Kidney epithelial cell (primary cell): ENCODE results near the gene PGS1. TPM values are rescaled to one million over a fixed set of nuclear protein-coding genes. Genes with fewer than 3 reads are reported as not detected.

Experiments used
- DNase-seq: peaks from one replicate; pipeline ENCODE4 v3.0.0-alpha.2; 2010; ENCODE audit warnings: low read depth
- H3K27me3 ChIP-seq: 2 replicates; pipeline ENCODE4 v1.6.0; 2011; ENCODE audit warnings: low read length; ENCODE audit not compliant: control insufficient read depth, insufficient read depth
- H3K36me3 ChIP-seq: 2 replicates; pipeline ENCODE4 v1.5.1; 2011; ENCODE audit warnings: low read length; ENCODE audit not compliant: control insufficient read depth, insufficient read depth
- H3K4me3 ChIP-seq: 2 replicates; pipeline ENCODE4 v1.5.1; 2011; ENCODE audit warnings: low read depth, mild to moderate bottlenecking, control low read depth, low read length
- total RNA-seq: library from RNA; depleted of rRNA; stranded (reverse); fragments of >200 nt; gene quantifications from 2 replicates; pipeline ENCODE4 v1.2.3, GENCODE V29; 2015
- TF ChIP-seq, protein P1 (sequence below): IDR thresholded peaks from 2 replicates; pipeline ENCODE4 v1.5.1; 2011; ENCODE audit warnings: mild to moderate bottlenecking, moderate library complexity, low read length, control low read depth, inconsistent platforms; ENCODE audit not compliant: insufficient read depth, poor library complexity, severe bottlenecking

PGS1 gene
- total RNA-seq, 1 donor from 2014 or later: 34.5 TPM

DNA sequence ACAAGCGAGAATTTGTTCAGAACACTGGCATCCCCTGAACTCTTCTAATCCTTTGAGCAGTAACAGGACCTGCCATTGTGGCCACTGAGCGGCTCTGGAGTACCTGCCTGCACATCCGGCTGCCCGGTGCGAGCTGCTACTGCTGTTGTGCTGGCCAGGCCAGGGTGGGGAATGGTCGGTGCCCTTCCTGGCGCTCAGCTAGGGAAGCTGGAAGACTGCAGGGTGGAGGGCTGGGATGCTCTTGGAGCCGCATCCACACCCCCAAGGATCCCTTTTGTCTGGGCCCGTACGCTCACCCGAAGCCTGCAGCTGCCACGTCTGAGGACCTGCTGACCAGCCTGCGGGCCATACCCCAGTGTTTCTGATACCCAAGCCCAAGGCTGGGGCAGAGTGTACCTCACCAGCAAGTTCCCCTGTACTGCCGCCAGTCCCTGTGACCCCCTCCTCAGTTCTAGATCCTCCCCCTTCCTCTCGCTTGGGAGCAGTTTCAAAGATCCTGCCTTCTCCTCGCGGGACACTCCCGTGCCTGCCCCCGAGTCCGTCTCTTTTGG lies 49.7 kb downstream of the PGS1 start:
- TF ChIP-seq, protein P1, sequence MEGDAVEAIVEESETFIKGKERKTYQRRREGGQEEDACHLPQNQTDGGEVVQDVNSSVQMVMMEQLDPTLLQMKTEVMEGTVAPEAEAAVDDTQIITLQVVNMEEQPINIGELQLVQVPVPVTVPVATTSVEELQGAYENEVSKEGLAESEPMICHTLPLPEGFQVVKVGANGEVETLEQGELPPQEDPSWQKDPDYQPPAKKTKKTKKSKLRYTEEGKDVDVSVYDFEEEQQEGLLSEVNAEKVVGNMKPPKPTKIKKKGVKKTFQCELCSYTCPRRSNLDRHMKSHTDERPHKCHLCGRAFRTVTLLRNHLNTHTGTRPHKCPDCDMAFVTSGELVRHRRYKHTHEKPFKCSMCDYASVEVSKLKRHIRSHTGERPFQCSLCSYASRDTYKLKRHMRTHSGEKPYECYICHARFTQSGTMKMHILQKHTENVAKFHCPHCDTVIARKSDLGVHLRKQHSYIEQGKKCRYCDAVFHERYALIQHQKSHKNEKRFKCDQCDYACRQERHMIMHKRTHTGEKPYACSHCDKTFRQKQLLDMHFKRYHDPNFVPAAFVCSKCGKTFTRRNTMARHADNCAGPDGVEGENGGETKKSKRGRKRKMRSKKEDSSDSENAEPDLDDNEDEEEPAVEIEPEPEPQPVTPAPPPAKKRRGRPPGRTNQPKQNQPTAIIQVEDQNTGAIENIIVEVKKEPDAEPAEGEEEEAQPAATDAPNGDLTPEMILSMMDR: no peak
- no peak for DNase-seq
- Histone ChIP-seq H3K36me3 (peaks cover 2% of the 10 kb centered on the region), H3K27me3 (peaks cover under 1% of the 10 kb centered on the region), H3K4me3 (no peak overlapping the region)

DNA sequence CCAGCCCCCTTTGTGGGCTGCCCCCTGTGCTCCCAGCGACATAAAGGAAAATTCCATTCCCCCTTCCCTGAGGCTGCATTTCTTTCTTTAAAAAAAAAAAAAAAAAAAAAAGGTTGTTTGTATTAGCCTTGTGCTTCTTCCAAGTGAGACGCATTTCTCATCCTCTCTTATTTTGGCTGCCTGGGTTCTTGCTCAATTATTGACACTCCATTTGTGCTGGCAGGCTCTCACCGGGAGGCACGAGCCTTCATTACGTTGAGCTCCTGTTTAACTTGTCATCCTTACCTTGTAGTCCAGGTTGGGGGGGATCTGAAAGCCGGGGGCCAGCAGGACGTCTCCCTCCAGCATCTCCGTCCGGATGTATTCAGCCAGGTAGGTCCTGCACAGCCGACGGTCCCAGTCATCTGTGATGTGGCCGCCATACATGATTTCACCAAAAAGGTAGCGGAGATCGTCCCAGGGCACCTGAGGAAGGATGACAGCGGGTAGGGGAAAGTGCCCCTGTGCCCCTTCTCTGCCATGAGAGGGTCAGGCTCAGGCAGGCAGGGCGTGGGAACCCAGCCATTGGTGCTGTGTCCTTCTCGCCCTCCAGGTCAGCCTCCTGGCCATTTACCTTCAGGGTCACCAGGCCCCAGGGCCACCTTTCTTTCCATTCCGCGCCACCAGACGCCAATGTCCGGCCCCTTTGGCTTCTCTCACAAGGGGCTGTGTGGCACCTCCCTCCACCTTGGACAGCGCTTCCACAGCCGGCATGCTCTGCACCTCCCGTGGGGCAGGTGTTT lies 50.6 kb downstream of the PGS1 start:
- TF ChIP-seq, protein P1: no peak

DNA sequence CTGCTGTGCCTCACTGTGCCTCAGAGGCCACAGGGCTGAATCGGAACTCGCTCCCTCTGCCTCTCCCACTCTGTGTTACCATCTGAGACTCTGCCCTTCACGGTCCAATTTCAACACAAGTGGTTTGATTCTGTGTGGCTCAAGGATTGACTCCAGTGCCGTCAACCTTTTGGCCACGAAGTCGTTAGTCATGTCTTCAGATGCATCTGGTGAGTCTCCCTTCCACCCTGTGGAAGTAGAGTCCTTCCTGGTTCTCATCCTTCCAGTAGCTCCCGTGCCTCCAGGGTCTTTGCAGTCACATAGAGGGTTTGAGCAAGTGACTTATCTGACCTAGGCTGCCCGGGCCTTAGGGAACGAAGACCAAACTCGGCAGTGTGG lies 51.2 kb downstream of the PGS1 start:
- H3K36me3 ChIP-seq: no peaks in the 10 kb centered on the region
- H3K4me3 ChIP-seq: no peak overlapping the region
- DNase-seq: no peak
- peaks cover 2% of the 10 kb centered on the region for H3K27me3 ChIP-seq
- TF ChIP-seq, protein P1: no peak

More for the DNA sequence above, 50.6 kb downstream of the PGS1 start:
- Histone ChIP-seq H3K4me3 (no peak overlapping the region), H3K27me3 (peaks cover 2% of the 10 kb centered on the region), H3K36me3 (no peaks in the 10 kb centered on the region)
- DNase-seq: no peak

DNA sequence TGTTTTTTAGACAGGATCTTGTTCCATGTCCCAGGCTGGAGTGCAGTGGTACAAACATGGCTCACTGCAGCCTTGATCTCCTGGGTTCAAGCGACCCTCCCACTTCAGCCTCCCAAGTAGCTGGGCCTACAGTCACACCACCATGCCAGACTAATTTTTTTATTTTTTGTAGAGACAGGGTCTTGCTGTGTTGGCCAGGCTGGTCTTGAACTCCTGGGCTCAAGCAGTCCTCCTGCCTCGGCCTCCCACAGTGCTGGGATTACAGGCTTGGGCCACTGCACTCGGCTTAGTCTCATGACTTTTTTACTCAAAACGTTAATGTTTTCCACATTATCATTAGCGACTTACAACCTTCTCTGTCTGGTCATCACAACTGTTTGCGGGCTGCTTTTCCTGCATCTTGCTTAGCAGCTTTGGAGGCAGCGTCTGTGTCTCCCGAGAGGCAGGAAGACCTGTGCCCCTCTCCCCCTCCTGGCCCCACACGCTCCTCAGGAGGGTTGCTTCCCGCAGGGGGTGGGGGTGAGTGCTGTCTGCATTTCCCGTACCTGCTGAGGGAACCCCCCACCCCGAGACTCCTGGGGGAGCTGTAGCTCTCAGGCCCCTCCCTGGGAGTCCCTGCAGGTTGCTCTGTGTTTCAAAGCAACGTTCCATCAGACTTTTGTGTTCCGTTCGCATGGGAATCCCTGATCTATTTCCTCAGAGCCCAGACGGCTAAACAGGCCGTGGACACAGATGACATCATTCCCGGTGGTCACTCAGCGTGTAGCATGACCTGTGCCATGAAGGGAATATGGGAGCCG lies 52.6 kb downstream of the PGS1 start:
- H3K4me3 ChIP-seq: no peak overlapping the region
- TF ChIP-seq, protein P1: no peak
- no peaks in the 10 kb centered on the region for H3K36me3 ChIP-seq
- no peak for DNase-seq
- H3K27me3 ChIP-seq: peaks cover 2% of the 10 kb centered on the region

DNA sequence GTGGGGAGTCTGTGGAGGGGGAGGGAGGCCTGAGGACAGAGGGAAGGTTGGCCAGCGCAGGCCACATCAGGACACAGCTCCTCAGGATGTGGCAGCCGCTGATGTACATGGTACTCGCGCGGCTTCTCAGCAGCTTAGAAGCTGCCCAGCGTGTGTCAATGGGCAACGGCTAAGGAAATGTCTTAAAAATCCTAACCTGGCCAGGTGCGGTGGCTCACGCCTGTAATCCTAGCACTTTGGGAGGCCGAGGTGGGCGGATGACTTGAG lies 53.2 kb downstream of the PGS1 start:
- no peak for DNase-seq
- TF ChIP-seq, protein P1: no peak
- no peaks in the 10 kb centered on the region for H3K36me3 ChIP-seq
- peaks cover 2% of the 10 kb centered on the region for H3K27me3 ChIP-seq
- no peak overlapping the region for H3K4me3 ChIP-seq
